GM21786 (cell line): ENCODE results near the gene R3HDM2.

Experiments used
- ATAC-seq: cut with Tn5 transposase; IDR thresholded peaks from one replicate; pipeline ENCODE4 v1.9.1; 2021; ENCODE audit not compliant: unreplicated experiment

Gene R3HDM2

GRCh38 chr12:57220770-57221168 lies 210.1 kb downstream of the R3HDM2 start:
- no peak for ATAC-seq

DNA sequence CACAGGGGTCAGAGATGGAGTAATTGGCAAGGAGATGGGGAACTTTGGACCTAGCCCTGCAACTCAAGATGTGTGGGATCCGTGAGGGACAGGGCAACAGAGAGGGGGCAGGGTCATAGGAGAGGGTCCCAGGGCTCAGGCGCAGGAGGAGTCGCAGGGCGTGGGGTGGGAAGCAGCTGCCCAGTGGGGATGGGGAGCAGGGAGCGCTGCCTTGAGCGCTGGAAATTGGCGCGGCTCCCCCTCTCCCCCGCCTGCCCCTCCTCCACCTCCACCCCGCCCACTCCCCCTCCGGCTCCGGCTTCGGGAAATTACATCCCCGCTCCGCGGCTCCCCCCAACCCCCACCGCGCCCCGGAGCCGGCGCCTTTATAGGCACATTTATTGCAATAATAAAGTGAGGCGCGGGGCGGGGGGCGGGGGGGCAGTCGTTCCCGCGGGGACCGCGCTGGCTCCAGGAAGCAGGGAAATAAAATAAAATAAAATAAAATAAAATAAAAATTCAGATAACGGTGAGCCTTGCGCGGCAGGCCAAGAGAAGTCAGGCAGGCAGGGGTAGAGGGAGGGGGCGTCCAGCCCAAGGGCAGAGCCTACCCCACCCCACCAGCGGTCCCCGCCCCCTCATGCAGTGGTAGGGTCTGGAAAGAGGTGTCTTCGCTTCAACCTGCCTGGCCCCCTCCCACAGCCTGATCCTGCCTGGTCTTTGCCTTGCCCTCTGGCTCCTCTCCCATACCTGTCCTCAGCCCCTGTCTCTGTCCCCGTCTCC lies 210.7 kb downstream of the R3HDM2 start:
- no peak for ATAC-seq

GRCh38 chr12:57219205-57219992 lies 211.4 kb downstream of the R3HDM2 start:
- no peak for ATAC-seq

DNA sequence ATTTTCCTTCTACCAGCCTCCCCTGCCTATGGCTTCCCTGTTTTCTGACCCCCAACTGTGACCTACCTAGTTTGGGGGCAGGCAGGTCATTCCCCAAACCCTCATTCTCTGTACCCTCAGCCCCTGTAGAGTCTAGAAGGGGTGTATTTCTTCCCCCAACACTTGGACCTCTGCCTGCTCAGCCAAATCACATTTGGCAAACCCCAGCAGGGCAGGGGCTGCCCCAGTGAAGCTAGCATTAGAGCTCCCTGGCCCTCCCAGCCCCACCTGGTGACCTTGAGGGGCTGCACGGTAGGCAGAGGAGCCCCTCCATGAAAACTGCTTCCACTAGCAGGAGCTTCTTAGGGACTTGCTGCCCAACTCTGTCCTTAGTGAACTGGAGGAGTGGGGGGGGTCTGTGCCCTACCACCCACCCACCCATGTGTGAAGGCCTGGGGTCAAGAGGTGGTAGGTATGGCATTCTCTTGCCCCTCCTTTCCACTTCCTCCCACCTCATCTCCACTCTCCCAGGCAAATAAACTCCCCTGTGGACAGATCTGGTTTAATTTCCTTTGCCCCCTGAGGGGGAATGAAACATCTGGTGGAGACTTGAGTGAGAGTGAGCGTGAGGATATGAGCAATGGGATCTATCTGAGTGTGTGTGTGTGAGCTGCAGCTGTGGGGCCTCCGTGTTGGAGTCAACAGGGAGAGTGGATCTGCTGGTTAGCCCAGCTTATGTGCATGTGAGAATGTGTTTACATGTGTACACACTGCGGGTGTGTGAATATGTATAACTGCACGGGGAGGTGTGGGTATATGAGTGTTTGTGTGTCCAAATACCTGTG lies 212.6 kb downstream of the R3HDM2 start:
- ATAC-seq = no peak

DNA sequence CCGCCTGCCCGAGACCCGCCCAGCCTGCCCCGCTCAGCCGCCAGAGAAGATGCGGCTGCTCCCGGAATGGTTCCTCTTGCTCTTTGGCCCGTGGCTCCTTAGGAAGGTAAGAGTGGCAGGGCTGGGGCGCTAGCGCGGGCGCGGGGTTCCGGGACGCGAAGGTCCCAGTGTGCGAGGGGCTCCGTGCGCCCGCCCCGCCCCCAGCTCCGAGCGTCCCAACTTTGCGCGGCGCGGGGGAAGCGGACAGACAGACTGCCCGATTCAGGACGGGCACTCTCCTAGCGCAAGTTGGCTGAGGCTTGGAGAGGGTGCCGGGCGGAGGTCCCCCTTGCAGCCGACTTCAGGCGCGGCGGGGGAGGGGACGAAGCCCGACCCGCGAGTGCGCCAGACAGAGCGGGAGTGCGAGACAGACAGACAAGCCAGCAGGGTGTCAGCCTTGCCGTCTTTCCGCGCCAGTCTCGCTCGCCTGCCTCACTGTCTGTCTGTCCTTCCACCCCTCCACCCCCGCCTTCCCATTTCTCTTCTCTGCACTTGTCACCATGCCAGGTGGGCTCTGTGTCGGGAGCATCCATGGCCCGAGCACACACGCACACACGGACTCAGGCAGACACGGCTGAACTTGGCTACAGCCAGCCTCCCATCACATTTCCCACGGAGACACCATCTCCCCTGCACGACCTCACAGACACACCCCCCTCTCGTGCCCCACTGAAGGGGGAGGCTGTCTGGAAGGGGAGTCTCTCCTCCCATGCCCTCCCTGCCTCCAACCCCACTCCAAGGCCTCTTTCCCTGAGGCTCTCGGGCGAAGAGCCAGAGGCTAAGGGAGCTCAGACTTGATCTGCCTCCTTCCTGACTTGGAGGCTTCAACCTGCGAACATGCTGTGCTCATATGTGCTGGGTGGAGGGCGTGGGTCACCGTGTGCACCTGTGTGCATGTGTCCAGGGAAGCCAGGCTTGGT lies 213.6 kb downstream of the R3HDM2 start:
- no peak for ATAC-seq

DNA sequence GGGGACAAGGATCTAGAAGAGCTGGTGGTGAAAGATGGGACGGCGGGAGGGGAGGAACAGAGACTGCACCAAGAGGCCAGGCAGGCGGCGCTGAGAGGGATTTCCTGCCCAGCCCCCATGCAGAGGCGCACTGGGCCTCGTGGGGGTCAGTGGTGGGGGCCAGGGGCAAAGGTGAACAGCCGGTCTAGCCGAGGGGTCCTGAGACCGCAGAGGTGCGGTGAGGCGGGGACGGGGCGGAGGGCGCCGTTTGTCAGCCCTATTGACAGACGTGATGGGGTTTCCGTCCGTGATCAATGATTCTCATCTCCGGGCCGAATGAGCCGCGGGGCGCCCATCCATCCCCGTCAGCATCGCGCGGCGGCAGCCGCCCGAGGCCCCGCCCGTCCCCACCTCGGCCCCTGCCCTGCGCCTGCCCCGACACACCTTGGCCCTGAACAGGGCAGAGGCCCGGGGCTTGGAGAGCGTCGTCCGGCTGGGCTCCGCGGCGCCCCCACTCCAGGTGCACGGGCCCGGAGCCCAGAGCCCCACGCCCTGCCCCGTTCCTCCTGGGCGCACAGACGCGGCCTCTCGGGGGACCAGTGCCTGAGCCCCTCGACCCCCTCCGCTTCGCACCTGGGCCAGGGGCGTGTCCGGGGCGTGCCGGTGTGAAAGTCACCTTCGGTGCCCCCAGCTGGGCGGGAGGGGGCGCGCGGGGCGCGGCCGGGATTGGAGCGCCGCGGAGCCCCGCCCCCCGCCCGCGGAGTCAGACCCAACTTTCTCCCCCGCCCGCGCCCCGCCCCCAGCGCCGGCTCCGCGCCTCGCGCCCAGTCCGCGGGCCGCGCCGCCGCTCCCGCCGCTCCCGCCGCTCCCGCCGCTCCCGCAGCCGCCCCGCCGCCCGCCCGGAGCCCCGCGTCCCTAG lies 214.6 kb downstream of the R3HDM2 start, which contains the start of gene NXPH4:
Gene NXPH4 (plus strand): TSS at position 781 of the 898 bp plus-strand sequence. CDS start 176 bp downstream, outside the sequence.
- ATAC-seq = no peak

GRCh38 chr12:57215668-57216013 lies 215.2 kb downstream of the R3HDM2 start:
- no peak for ATAC-seq

GRCh38 chr12:57215065-57215464 lies 215.8 kb downstream of the R3HDM2 start:
- no peak for ATAC-seq

DNA sequence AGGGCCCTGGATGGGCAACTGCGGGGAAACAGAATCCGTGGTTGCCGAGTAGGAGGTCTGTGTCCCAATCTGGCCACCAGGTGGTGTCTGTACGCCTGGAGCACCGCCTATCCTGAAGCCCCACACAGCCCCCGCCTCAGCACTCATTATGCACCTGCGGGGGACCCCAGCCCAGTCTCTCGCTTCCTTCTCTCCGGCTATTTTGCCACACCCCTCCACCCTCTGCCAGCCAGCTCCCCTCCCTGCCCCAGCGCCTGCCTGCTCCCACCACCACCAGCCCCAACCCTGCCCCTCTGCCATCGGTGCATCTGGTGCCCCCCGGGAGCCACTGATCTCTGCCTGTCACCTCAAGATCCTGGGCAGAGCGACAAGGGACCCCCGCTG lies 216.5 kb downstream of the R3HDM2 start:
- ATAC-seq = peak; percentile 42

GRCh38 chr12:57213763-57214397 lies 217.0 kb downstream of the R3HDM2 start:
- ATAC-seq = no peak

DNA sequence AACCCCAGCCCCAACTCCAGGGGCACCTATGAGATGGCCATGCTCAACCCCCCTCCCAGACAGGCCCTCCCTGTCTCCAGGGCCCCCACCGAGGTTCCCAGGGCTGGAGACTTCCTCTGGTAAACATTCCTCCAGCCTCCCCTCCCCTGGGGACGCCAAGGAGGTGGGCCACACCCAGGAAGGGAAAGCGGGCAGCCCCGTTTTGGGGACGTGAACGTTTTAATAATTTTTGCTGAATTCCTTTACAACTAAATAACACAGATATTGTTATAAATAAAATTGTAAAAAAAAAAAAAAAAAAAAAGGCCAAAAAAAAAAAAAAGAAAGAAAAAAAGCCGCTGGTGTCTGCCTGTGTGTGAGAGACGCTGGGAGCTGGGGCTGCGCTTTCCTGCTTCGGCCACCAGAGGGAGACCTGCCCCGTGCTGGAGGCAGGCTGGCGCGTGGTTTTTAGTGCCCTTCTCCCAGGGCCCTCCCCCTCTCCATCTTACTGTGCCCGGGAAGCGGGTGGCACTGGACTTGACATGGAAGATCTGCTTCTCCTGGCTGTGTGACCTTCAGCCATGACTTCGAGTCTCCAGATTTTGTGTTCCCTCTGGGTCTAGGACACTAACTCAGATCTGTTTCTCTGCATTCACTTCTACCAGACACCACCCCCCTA lies 217.7 kb downstream of the R3HDM2 start:
- ATAC-seq = no peak

DNA sequence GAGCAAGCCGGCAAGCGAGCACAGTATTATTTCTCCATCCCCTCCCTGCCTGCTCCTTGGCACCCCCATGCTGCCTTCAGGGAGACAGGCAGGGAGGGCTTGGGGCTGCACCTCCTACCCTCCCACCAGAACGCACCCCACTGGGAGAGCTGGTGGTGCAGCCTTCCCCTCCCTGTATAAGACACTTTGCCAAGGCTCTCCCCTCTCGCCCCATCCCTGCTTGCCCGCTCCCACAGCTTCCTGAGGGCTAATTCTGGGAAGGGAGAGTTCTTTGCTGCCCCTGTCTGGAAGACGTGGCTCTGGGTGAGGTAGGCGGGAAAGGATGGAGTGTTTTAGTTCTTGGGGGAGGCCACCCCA lies 218.2 kb downstream of the R3HDM2 start:
- ATAC-seq = no peak

DNA sequence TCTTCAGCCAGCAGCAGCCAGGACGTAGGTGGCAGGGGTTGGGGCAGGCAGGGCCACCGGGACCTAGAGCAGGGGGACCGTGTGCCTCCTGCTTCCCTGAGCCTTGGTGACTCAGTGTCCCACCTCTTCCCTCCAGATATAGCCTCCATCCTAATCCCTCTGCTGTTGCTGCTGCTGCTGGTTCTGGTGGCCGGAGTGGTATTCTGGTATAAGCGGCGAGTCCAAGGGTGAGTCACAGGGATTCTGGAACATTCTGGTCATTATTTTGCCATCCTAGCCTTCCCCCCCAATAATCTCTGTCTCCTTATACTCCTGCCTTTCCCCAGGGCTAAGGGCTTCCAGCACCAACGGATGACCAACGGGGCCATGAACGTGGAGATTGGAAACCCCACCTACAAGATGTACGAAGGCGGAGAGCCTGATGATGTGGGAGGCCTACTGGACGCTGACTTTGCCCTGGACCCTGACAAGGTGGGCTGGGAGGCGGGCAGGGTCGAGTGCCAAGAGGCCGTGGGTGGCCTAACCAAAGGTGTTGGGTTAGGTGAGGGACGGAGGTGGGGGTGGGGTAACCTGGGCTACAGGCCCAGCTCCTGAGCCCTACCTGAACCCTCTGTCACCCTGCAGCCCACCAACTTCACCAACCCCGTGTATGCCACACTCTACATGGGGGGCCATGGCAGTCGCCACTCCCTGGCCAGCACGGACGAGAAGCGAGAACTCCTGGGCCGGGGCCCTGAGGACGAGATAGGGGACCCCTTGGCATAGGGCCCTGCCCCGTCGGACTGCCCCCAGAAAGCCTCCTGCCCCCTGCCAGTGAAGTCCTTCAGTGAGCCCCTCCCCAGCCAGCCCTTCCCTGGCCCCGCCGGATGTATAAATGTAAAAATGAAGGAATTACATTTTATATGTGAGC lies 218.8 kb downstream of the R3HDM2 start:
- ATAC-seq = no peak

DNA sequence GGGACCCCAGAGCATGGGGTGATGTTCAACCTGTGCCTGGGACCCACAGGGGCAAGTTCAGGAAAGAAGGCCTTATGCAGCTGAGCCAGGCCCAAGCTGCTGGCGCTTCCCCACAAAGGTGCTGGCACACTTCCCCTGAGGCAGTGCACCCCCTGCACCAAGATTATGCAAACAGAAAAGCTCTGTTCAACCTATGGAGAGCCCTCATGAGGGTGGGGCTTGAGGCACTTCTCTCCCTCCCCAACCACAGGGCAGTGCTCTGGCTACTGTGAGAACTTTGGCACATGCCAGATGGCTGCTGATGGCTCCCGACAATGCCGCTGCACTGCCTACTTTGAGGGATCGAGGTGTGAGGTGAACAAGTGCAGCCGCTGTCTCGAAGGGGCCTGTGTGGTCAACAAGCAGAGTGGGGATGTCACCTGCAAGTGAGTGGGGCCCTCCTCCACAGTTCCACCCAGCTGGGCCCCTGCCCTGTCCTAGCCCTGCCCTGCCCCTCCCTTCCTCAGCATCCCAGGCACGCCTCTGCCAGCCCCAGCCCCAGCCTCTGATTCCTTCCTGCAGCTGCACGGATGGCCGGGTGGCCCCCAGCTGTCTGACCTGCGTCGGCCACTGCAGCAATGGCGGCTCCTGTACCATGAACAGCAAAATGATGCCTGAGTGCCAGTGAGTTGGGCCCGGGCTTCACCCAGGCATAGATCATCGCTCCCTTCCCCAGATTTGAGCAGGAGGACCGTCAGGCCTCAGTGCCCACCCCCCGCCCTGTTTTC lies 219.7 kb downstream of the R3HDM2 start:
- ATAC-seq = no peak

DNA sequence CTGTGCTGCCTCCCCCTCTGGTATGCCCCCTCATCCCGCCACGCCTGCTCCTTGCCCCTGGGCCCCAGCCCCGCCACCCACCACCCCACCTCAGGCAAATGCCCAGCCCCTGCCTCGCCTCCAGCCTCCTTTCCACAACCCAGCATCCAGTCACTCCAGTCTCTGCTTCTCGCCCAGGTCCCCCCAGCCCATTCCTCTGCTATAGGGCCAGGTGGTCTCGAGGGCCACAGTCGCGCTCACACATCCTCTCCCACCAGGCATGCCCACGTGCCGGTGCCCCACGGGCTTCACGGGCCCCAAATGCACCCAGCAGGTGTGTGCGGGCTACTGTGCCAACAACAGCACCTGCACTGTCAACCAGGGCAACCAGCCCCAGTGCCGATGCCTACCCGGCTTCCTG lies 220.4 kb downstream of the R3HDM2 start:
- no peak for ATAC-seq

DNA sequence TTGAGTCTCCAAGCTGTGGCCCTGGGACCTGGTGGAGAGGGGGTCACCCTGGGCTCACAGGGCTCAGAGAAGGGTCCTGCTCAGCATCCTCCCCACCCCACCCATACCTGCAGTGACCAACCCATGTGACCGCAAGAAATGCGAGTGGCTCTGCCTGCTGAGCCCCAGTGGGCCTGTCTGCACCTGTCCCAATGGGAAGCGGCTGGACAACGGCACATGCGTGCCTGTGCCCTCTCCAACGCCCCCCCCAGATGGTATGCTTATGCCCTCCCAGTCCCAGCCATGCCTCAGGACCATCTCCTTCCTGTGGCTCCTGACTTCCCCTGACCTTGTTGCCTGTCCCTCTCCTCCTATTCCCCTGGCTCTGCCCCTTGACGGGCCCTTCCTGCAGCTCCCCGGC lies 220.9 kb downstream of the R3HDM2 start:
- no peak for ATAC-seq
